Breast epithelium (tissue), 3 donors: ENCODE measurements around the gene LRRC36.

ENCODE experiments used
- CTCF ChIP-seq, 3 donors: fragments of 450-650 bp; IDR thresholded peaks; one replicate each; pipeline ENCODE4 v1.5.1; 2016 to 2017; ENCODE audit warnings: antibody characterized with exemption in 3 of 3, mild to moderate bottlenecking in 3 of 3, moderate library complexity in 3 of 3
- POLR2A ChIP-seq: fragments of 450-650 bp; IDR thresholded peaks from one replicate; pipeline ENCODE4 v1.6.1; 2016; ENCODE audit warnings: antibody characterized with exemption, mild to moderate bottlenecking, moderate library complexity

GRCh38 chr16:67280090-67281015 is 46.3 kb upstream of the LRRC36 start:
- TF ChIP-seq CTCF (IDR thresholded peaks at IDR 0.05) (no peak), POLR2A (no peak)
